K562 (cell line): Measurements from ENCODE around the gene MYO15A. TPM values are rescaled to one million over a fixed set of nuclear protein-coding genes. Genes with fewer than 3 reads are reported as not detected.

ENCODE experiments used
- BRCA1 ChIP-seq, 2 experiments: fragments of 450-650 bp in 1 of 2; sonication (generic) in 1 of 2; formaldehyde crosslinking in 1 of 2; IDR thresholded peaks; 2 replicates each; pipeline versions ENCODE4 v1.5.0 to v1.6.1; 2017 to 2020; ENCODE audit warnings: mild to moderate bottlenecking in 1 of 2, missing genetic modification reagents in 1 of 2
- CEBPG ChIP-seq, 3 experiments: fragments of 200-800 bp in 1 of 3; sonication (Bioruptor generic) in 1 of 3; sonication (generic) in 1 of 3; formaldehyde crosslinking in 1 of 3; IDR thresholded peaks in 2 of 3; conservative IDR thresholded peaks in 1 of 3; 2 replicates each; pipeline versions ENCODE4 v1.6.1 to v1.8.0; 2016 to 2022; ENCODE audit warnings: missing compliant biosample characterization in 2 of 3, missing genetic modification characterization in 2 of 3, mild to moderate bottlenecking in 1 of 3, missing genetic modification reagents in 1 of 3
- DNMT1 ChIP-seq: fragments of 450-650 bp; IDR thresholded peaks from 2 replicates; pipeline ENCODE4 v1.6.1; 2016; ENCODE audit warnings: antibody characterized with exemption, mild to moderate bottlenecking
- GMEB1 ChIP-seq: fragments of 250-450 bp; sonication (Bioruptor Pico); IDR thresholded peaks from 2 replicates; pipeline ENCODE4 v1.4.0; 2020; ENCODE audit warnings: mild to moderate bottlenecking
- HOMEZ ChIP-seq: fragments of 250-450 bp; sonication (Bioruptor Pico); IDR thresholded peaks from 2 replicates; pipeline ENCODE4 v1.4.0; 2020; ENCODE audit warnings: mild to moderate bottlenecking, moderate library complexity
- MBD1 ChIP-seq: fragments of 250-450 bp; sonication (Bioruptor Pico); IDR thresholded peaks from 2 replicates; pipeline ENCODE4 v1.8.0; 2022; ENCODE audit warnings: inconsistent platforms
- PTTG1 ChIP-seq: fragments of 450-650 bp; IDR thresholded peaks from 2 replicates; pipeline ENCODE4 v1.6.1; 2016; ENCODE audit warnings: low read depth, mild to moderate bottlenecking, missing genetic modification characterization, missing compliant biosample characterization
- RBM15 ChIP-seq: fragments of 200-400 bp; formaldehyde crosslinking; IDR thresholded peaks from 2 replicates; pipeline ENCODE4 v1.6.1; 2018; ENCODE audit warnings: mild to moderate bottlenecking, low read length, moderate library complexity; ENCODE audit not compliant: insufficient read depth
- SMAD4 ChIP-seq: fragments of 250-450 bp; sonication (Bioruptor Pico); conservative IDR thresholded peaks from 2 replicates; pipeline ENCODE4 v1.8.0; 2021; ENCODE audit warnings: inconsistent platforms, mild to moderate bottlenecking, moderate library complexity
- TCF3 ChIP-seq: sonication (generic); formaldehyde crosslinking; IDR thresholded peaks from 2 replicates; pipeline ENCODE4 v1.4.0; 2020; ENCODE audit warnings: mild to moderate bottlenecking, missing genetic modification reagents
- ZHX1 ChIP-seq: fragments of 150-350 bp; conservative IDR thresholded peaks from 2 replicates; pipeline ENCODE4 v1.6.1; 2014; ENCODE audit warnings: low read length
- ZNF316 ChIP-seq: fragments of 450-650 bp; IDR thresholded peaks from 2 replicates; pipeline ENCODE4 v1.6.1; 2016
- ZNF57 ChIP-seq: fragments of 450-650 bp; formaldehyde crosslinking; IDR thresholded peaks from 2 replicates; pipeline ENCODE4 v1.4.0; 2020; ENCODE audit warnings: mild to moderate bottlenecking, moderate library complexity
- polyA plus RNA-seq, 8 experiments: library from polyadenylated mRNA; depleted of rRNA in 4 of 8; stranded (reverse) in 5 of 8; unstranded in 3 of 8; fragments of >200 nt; fragmentation: Nextera tagmentation in 2 of 8; fragmentation: Illumina TruSeq in 1 of 8; extraction: Ambion mirVana in 2 of 8; extraction: Trizol in 1 of 8; gene quantifications; 2 replicates each; pipeline versions ENCODE4 v1.2.1 to v1.2.3, GENCODE V29; 2011 to 2014; ENCODE audit warnings: inconsistent platforms in 1 of 8, missing spikeins in 1 of 8
- total RNA-seq, 7 experiments: library from RNA; depleted of rRNA in 6 of 7; stranded (reverse); fragments of >200 nt in 6 of 7; fragmentation: Illumina TruSeq in 2 of 7; extraction: Trizol in 2 of 7; gene quantifications; 2 replicates each; pipeline versions ENCODE4 v1.2.1 to v1.2.3, GENCODE V29; 2011 to 2021; ENCODE audit warnings: low replicate concordance in 1 of 7

The MYO15A gene
- total and polyA plus RNA-seq, 9 of the 15 experiments (the other 6 are each of a cell fraction or from before 2014, with no cell fraction given) = 0.05 to 0.88 (median 0.14) TPM; not detected in 1

- TF ChIP-seq ZHX1 (no peak), MBD1 (CRISPR knock-in tag) (no peak), ZNF316 (no peak), GMEB1 (CRISPR knock-in tag) (peak; percentile 74), HOMEZ (no peak), ZNF57 (no peak), SMAD4 (CRISPR knock-in tag) (peak; percentile 76), DNMT1 (no peak), CEBPG (CRISPR knock-in tag; IDR thresholded peaks at IDR 0.05) (no peak), CEBPG (tag; conservative IDR thresholded peaks at IDR 0.05 in 1 of 2, IDR thresholded peaks at IDR 0.05 in 1 of 2) (no peak), RBM15 (no peak), BRCA1 (IDR thresholded peaks at IDR 0.05) (no peak), BRCA1 (CRISPR knock-in tag; IDR thresholded peaks at IDR 0.05) (0 out of 2 replicates have a peak, but pooled peaks have one; percentile 74), PTTG1 (no peak), TCF3 (0 out of 2 replicates have a peak, but pooled peaks have one; percentile 9)
These were observed 20.7 kb upstream of the MYO15A start, which contains the start of gene DRG2 (continued) for GRCh38 chr17:18087610-18088491.
